ENCODE data around the gene SRCIN1. TPM values are rescaled to one million over a fixed set of nuclear protein-coding genes. Genes with fewer than 3 reads are reported as not detected.

SRCIN1 gene
- total RNA-seq, 1 experiment from 2014 or later = 25.8 TPM

GRCh38 chr17:38583176-38583575, 22.6 kb downstream of the SRCIN1 start:
- Histone ChIP-seq H3K9me3 (no peaks in the 10 kb centered on the region), H3K4me3 (ENCODE audit: low read depth, low read length) (no peak overlapping the region), H3K27me3 (replicated peaks; ENCODE audit: control insufficient read depth, insufficient read depth, low read length) (no peaks in the 10 kb centered on the region), H3K4me1 (peaks cover 12% of the 10 kb centered on the region), H3K36me3 (ENCODE audit: control insufficient read depth, insufficient read depth, low read length) (no peaks in the 10 kb centered on the region; the same call in 1 of the 2 replicates)
- Mint-ChIP-seq H3K9me3 (ENCODE audit: unreplicated experiment) (no peaks in the 10 kb centered on the region), H3K36me3 (ENCODE audit: insufficient read depth, unreplicated experiment) (no peaks in the 10 kb centered on the region), H3K4me1 (ENCODE audit: low read depth, unreplicated experiment) (peaks cover 8% of the 10 kb centered on the region), H3K4me3 (ENCODE audit: unreplicated experiment) (no peak overlapping the region), H3K27ac (ENCODE audit: unreplicated experiment) (no peak overlapping the region), H3K27me3 (ENCODE audit: insufficient read depth, unreplicated experiment) (no peaks in the 10 kb centered on the region)
- ChIA-PET POLR2A (no interaction called here), CTCF (interaction anchor here (0.6 to 2.6 kb wide), 5 partner anchors 15 to 85 kb away, joined by 3 to 50 read pairs (median 5); no protein-coding TSS in a partner anchor)
- no peak for DNase-seq
- no peak for TF ChIP-seq CTCF (IDR thresholded peaks at IDR 0.05; ENCODE audit: insufficient read depth in 1 of 2, low read depth in 1 of 2, low read length in 1 of 2, severe bottlenecking in 1 of 2, unreplicated experiment in 1 of 2)
- intact Hi-C loops (cut with micrococcal nuclease; ENCODE audit: unreplicated experiment) = no loop called here
- no TSS peak for BruUV-seq (replicated peaks)

GRCh38 chr17:38582069-38582468, 23.7 kb downstream of the SRCIN1 start:
- H3K4me1 ChIP-seq = peaks cover 12% of the 10 kb centered on the region
- Mint-ChIP-seq H3K4me1 (ENCODE audit: low read depth, unreplicated experiment) (peaks cover 8% of the 10 kb centered on the region), H3K27me3 (ENCODE audit: insufficient read depth, unreplicated experiment) (no peaks in the 10 kb centered on the region), H3K27ac (ENCODE audit: unreplicated experiment) (no peak overlapping the region), H3K9me3 (ENCODE audit: unreplicated experiment) (no peaks in the 10 kb centered on the region), H3K4me3 (ENCODE audit: unreplicated experiment) (no peak overlapping the region), H3K36me3 (ENCODE audit: insufficient read depth, unreplicated experiment) (no peaks in the 10 kb centered on the region)
- intact Hi-C loops (cut with micrococcal nuclease; ENCODE audit: unreplicated experiment) = no loop called here
- H3K9me3 ChIP-seq = no peaks in the 10 kb centered on the region
- H3K4me3 ChIP-seq (ENCODE audit: low read depth, low read length) = no peak overlapping the region
- no peak for DNase-seq
- POLR2A ChIA-PET = no interaction called here
- CTCF ChIA-PET = interaction anchor here (0.6 to 2.6 kb wide), 5 partner anchors 23 to 101 kb away, joined by 3 to 50 read pairs (median 5); no protein-coding TSS in a partner anchor
- BruUV-seq (replicated peaks) = no TSS peak
- no peak for TF ChIP-seq CTCF (IDR thresholded peaks at IDR 0.05; ENCODE audit: insufficient read depth in 1 of 2, low read depth in 1 of 2, low read length in 1 of 2, severe bottlenecking in 1 of 2, unreplicated experiment in 1 of 2)
- no peaks in the 10 kb centered on the region; the same call in 1 of the 2 replicates for H3K36me3 ChIP-seq (ENCODE audit: control insufficient read depth, insufficient read depth, low read length)
- H3K27me3 ChIP-seq (replicated peaks; ENCODE audit: control insufficient read depth, insufficient read depth, low read length) = no peaks in the 10 kb centered on the region

- TF ChIP-seq CTCF (IDR thresholded peaks at IDR 0.05; ENCODE audit: insufficient read depth in 1 of 2, low read depth in 1 of 2, low read length in 1 of 2, severe bottlenecking in 1 of 2, unreplicated experiment in 1 of 2) = no peak
- ChIA-PET CTCF (interaction anchor here (0.6 to 1.1 kb wide), 2 partner anchors 22 to 58 kb away, joined by 3 to 7 read pairs; no protein-coding TSS in a partner anchor), POLR2A (no interaction called here)
- Mint-ChIP-seq H3K36me3 (ENCODE audit: insufficient read depth, unreplicated experiment) (no peaks in the 10 kb centered on the region), H3K4me1 (ENCODE audit: low read depth, unreplicated experiment) (peaks cover 7% of the 10 kb centered on the region), H3K4me3 (ENCODE audit: unreplicated experiment) (no peak overlapping the region), H3K9me3 (ENCODE audit: unreplicated experiment) (no peaks in the 10 kb centered on the region), H3K27ac (ENCODE audit: unreplicated experiment) (no peak overlapping the region), H3K27me3 (ENCODE audit: insufficient read depth, unreplicated experiment) (no peaks in the 10 kb centered on the region)
- H3K4me3 ChIP-seq (ENCODE audit: low read depth, low read length) = no peak overlapping the region
- BruUV-seq (replicated peaks) = no TSS peak
- intact Hi-C loops (cut with micrococcal nuclease; ENCODE audit: unreplicated experiment) = no loop called here
- peaks cover 5% of the 10 kb centered on the region; the same call in 1 of the 2 replicates for H3K4me1 ChIP-seq
- DNase-seq = no peak
- no peaks in the 10 kb centered on the region; the same call in 1 of the 2 replicates for H3K36me3 ChIP-seq (ENCODE audit: control insufficient read depth, insufficient read depth, low read length)
- no peaks in the 10 kb centered on the region for H3K9me3 ChIP-seq
- H3K27me3 ChIP-seq (replicated peaks; ENCODE audit: control insufficient read depth, insufficient read depth, low read length) = no peaks in the 10 kb centered on the region
These were observed 25.8 kb downstream of the SRCIN1 start for GRCh38 chr17:38579934-38580333.
